ENCODE data around the gene DIAPH3. TPM values are rescaled to one million over a fixed set of nuclear protein-coding genes. Genes with fewer than 3 reads are reported as not detected.

Gene DIAPH3
- total and polyA plus RNA-seq, 4 donors: 4.0 to 7.5 (median 5.6) TPM

GRCh38 chr13:59638404-59638803, 525.3 kb downstream of the DIAPH3 start:
- Histone ChIP-seq H3K27me3 (ENCODE audit: control insufficient read depth, insufficient read depth, low read length) (no peaks in the 10 kb centered on the region), H3K36me3 (ENCODE audit: control insufficient read depth, insufficient read depth, low read length) (no peaks in the 10 kb centered on the region), H3K4me3 (ENCODE audit: low read depth, low read length) (no peak overlapping the region), H3K27ac (ENCODE audit: low read depth, low read length) (no peak overlapping the region), H3K4me1 (ENCODE audit: control insufficient read depth, insufficient read depth, low read length) (no peaks in the 10 kb centered on the region), H3K9me3 (ENCODE audit: control insufficient read depth, insufficient read depth, low read length) (peaks cover 2% of the 10 kb centered on the region)
- DNase-seq (ENCODE audit: low read depth in 4 of 6, low spot score in 6 of 6): no peak
- WGBS (ENCODE audit: insufficient coverage): no CpG with 5 or more reads among the region's 1 CpG

- Histone ChIP-seq H3K27me3 (ENCODE audit: control insufficient read depth, insufficient read depth, low read length) (no peaks in the 10 kb centered on the region), H3K4me3 (ENCODE audit: low read depth, low read length) (no peak overlapping the region), H3K27ac (ENCODE audit: low read depth, low read length) (no peak overlapping the region), H3K36me3 (ENCODE audit: control insufficient read depth, insufficient read depth, low read length) (no peaks in the 10 kb centered on the region), H3K9me3 (ENCODE audit: control insufficient read depth, insufficient read depth, low read length) (peaks cover 2% of the 10 kb centered on the region), H3K4me1 (ENCODE audit: control insufficient read depth, insufficient read depth, low read length) (no peaks in the 10 kb centered on the region)
- DNase-seq (ENCODE audit: low read depth in 4 of 6, low spot score in 6 of 6): no peak
- 68% methylated on average over 5 of the region's 6 CpGs for WGBS (ENCODE audit: insufficient coverage)
Measured at GRCh38 chr13:59635589-59635988, 528.1 kb downstream of the DIAPH3 start.

- Histone ChIP-seq H3K4me1 (ENCODE audit: control insufficient read depth, insufficient read depth, low read length) (no peaks in the 10 kb centered on the region), H3K9me3 (ENCODE audit: control insufficient read depth, insufficient read depth, low read length) (no peaks in the 10 kb centered on the region), H3K36me3 (ENCODE audit: control insufficient read depth, insufficient read depth, low read length) (no peaks in the 10 kb centered on the region), H3K27me3 (ENCODE audit: control insufficient read depth, insufficient read depth, low read length) (no peaks in the 10 kb centered on the region), H3K4me3 (ENCODE audit: low read depth, low read length) (no peak overlapping the region), H3K27ac (ENCODE audit: low read depth, low read length) (no peak overlapping the region)
- no peak for DNase-seq (ENCODE audit: low read depth in 4 of 6, low spot score in 6 of 6)
- WGBS (ENCODE audit: insufficient coverage): 83% methylated on average over 9 of the region's 9 CpGs
Measured at GRCh38 chr13:59633290-59633689, 530.4 kb downstream of the DIAPH3 start.

GRCh38 chr13:59631271-59631670, 532.5 kb downstream of the DIAPH3 start:
- Histone ChIP-seq H3K27me3 (ENCODE audit: control insufficient read depth, insufficient read depth, low read length) (no peaks in the 10 kb centered on the region), H3K27ac (ENCODE audit: low read depth, low read length) (no peak overlapping the region), H3K4me1 (ENCODE audit: control insufficient read depth, insufficient read depth, low read length) (no peaks in the 10 kb centered on the region), H3K9me3 (ENCODE audit: control insufficient read depth, insufficient read depth, low read length) (no peaks in the 10 kb centered on the region), H3K4me3 (ENCODE audit: low read depth, low read length) (no peak overlapping the region), H3K36me3 (ENCODE audit: control insufficient read depth, insufficient read depth, low read length) (no peaks in the 10 kb centered on the region)
- peak in 5 of 6 donors; percentile 13 to 75 (median 18) for DNase-seq (ENCODE audit: low read depth in 4 of 6, low spot score in 6 of 6)
- WGBS (ENCODE audit: insufficient coverage): 0% methylated on average over 1 of the region's 1 CpG

GRCh38 chr13:59625111-59625510, 538.6 kb downstream of the DIAPH3 start:
- no peak overlapping the region for H3K4me3 ChIP-seq (ENCODE audit: low read depth, low read length)
- no peak overlapping the region for H3K27ac ChIP-seq (ENCODE audit: low read depth, low read length)
- no peak for DNase-seq (ENCODE audit: low read depth in 4 of 6, low spot score in 6 of 6)
- no peaks in the 10 kb centered on the region for H3K27me3 ChIP-seq (ENCODE audit: control insufficient read depth, insufficient read depth, low read length)
- no peaks in the 10 kb centered on the region for H3K36me3 ChIP-seq (ENCODE audit: control insufficient read depth, insufficient read depth, low read length)
- 78% methylated on average over 1 of the region's 3 CpGs for WGBS (ENCODE audit: insufficient coverage)
- no peaks in the 10 kb centered on the region for H3K4me1 ChIP-seq (ENCODE audit: control insufficient read depth, insufficient read depth, low read length)
- no peaks in the 10 kb centered on the region for H3K9me3 ChIP-seq (ENCODE audit: control insufficient read depth, insufficient read depth, low read length)

- Histone ChIP-seq H3K9me3 (ENCODE audit: control insufficient read depth, insufficient read depth, low read length) (peaks cover 4% of the 10 kb centered on the region), H3K27ac (ENCODE audit: low read depth, low read length) (no peak overlapping the region), H3K27me3 (ENCODE audit: control insufficient read depth, insufficient read depth, low read length) (no peaks in the 10 kb centered on the region), H3K36me3 (ENCODE audit: control insufficient read depth, insufficient read depth, low read length) (no peaks in the 10 kb centered on the region), H3K4me3 (ENCODE audit: low read depth, low read length) (no peak overlapping the region), H3K4me1 (ENCODE audit: control insufficient read depth, insufficient read depth, low read length) (no peaks in the 10 kb centered on the region)
- WGBS (ENCODE audit: insufficient coverage): 39% methylated on average over 2 of the region's 4 CpGs
- DNase-seq (ENCODE audit: low read depth in 4 of 6, low spot score in 6 of 6): peak in 1 of 6 donors; percentile 50
Measured at GRCh38 chr13:59623206-59623915, 540.4 kb downstream of the DIAPH3 start.

GRCh38 chr13:59621773-59622172, 542.0 kb downstream of the DIAPH3 start:
- H3K4me1 ChIP-seq (ENCODE audit: control insufficient read depth, insufficient read depth, low read length): no peaks in the 10 kb centered on the region
- no peak for DNase-seq (ENCODE audit: low read depth in 4 of 6, low spot score in 6 of 6)
- no peak overlapping the region for H3K27ac ChIP-seq (ENCODE audit: low read depth, low read length)
- H3K36me3 ChIP-seq (ENCODE audit: control insufficient read depth, insufficient read depth, low read length): no peaks in the 10 kb centered on the region
- H3K9me3 ChIP-seq (ENCODE audit: control insufficient read depth, insufficient read depth, low read length): peaks cover 4% of the 10 kb centered on the region
- H3K4me3 ChIP-seq (ENCODE audit: low read depth, low read length): no peak overlapping the region
- no peaks in the 10 kb centered on the region for H3K27me3 ChIP-seq (ENCODE audit: control insufficient read depth, insufficient read depth, low read length)

Small RNA genes within 50 kb of the gene (small RNA-seq; reads per million reads assigned to genes)
- gene RN7SL375P (ENCODE audit: low replicate concordance): not detected
- 0.55 reads per million, percentile 60 among the genes with 10 or more reads in this experiment for gene RNY4P28 (ENCODE audit: low replicate concordance)

Other genes with a start within 250 kb of the DIAPH3 start
- gene TDRD3, start 233.3 kb upstream of the DIAPH3 start, total RNA-seq: 10 to 100 TPM; 39.0 to 61.0 TPM
- 10 to 100 TPM; 23.7 to 32.9 TPM for gene TDRD3, start 233.3 kb upstream of the DIAPH3 start, polyA plus RNA-seq (ENCODE audit: insufficient read length in 2 of 2)